Gastrocnemius medialis (tissue), 4 donors: ENCODE data around the gene MNX1. TPM values are rescaled to one million over a fixed set of nuclear protein-coding genes. Genes with fewer than 3 reads are reported as not detected.

ENCODE experiments used
- ATAC-seq, 2 donors: fragments of 150-250 bp; one replicate each; pipeline ENCODE4 v1.9.1; 2016
- DNase-seq, 2 donors: peaks; one replicate each; pipeline ENCODE4 v3.0.0-alpha.2; 2019
- H3K27ac ChIP-seq, 4 donors: fragments of 200-600 bp; sonication (generic); 1 replicate in 1 of 4; 2 replicates in 3 of 4; pipeline ENCODE4 v1.5.1; 2016 to 2018; ENCODE audit warnings: mild to moderate bottlenecking in 2 of 4, moderate library complexity in 1 of 4
- H3K27me3 ChIP-seq, 3 donors: fragments of 200-600 bp; sonication (generic) in 2 of 3; 1 replicate in 1 of 3; 2 replicates in 2 of 3; pipeline versions ENCODE4 v1.5.1 to v1.6.0; 2016 to 2019; ENCODE audit warnings: mild to moderate bottlenecking in 1 of 3, moderate library complexity in 1 of 3
- H3K36me3 ChIP-seq, 2 donors: fragments of 200-600 bp; sonication (generic) in 1 of 2; one replicate each; pipeline ENCODE4 v1.5.1; 2017 to 2018
- H3K4me1 ChIP-seq, 2 donors: fragments of 200-600 bp; sonication (generic) in 1 of 2; one replicate each; pipeline ENCODE4 v1.5.1; 2016 to 2017; ENCODE audit warnings: mild to moderate bottlenecking in 2 of 2
- H3K4me3 ChIP-seq, 4 donors: fragments of 200-600 bp; sonication (generic) in 3 of 4; 1 replicate in 1 of 4; 2 replicates in 3 of 4; pipeline ENCODE4 v1.5.1; 2016 to 2019; ENCODE audit warnings: mild to moderate bottlenecking in 2 of 4
- H3K9me3 ChIP-seq, 3 donors: fragments of 200-600 bp; sonication (generic) in 2 of 3; 1 replicate in 1 of 3; 2 replicates in 2 of 3; pipeline ENCODE4 v1.5.1; 2016 to 2019
- POLR2A ChIP-seq, 2 donors: fragments of 450-650 bp; IDR thresholded peaks; one replicate each; pipeline ENCODE4 v1.6.1; 2017; ENCODE audit warnings: antibody characterized with exemption in 2 of 2, mild to moderate bottlenecking in 2 of 2, moderate library complexity in 2 of 2
- in situ Hi-C, 4 donors: fragments of 200-750 bp; cut with MboI; loops; one replicate each; pipeline versions ENCODE4 v1.15.0 to v1.8.0; 2017; ENCODE audit warnings: low sequenced_read_pairs in 4 of 4
- intact Hi-C: fragments of 100-400 bp; cut with DNase I; formaldehyde crosslinking; loops from one replicate; pipeline ENCODE4 v1.15.1; 2023; ENCODE audit warnings: low total_unique reads
- total RNA-seq, 4 donors: library from RNA; depleted of rRNA; stranded (reverse); fragments of >200 nt; gene quantifications; one replicate each; pipeline versions ENCODE4 v1.1.0 to v1.2.3, GENCODE V29; 2016
- TF ChIP-seq, protein P1 (sequence below), 5 experiments: fragments of 450-650 bp in 3 of 5; fragments of 200-600 bp in 2 of 5; sonication (generic) in 2 of 5; IDR thresholded peaks in 4 of 5; conservative IDR thresholded peaks in 1 of 5; 1 replicate in 4 of 5; 2 replicates in 1 of 5; pipeline ENCODE4 v1.5.1; 2016 to 2019; ENCODE audit warnings: antibody characterized with exemption in 5 of 5, mild to moderate bottlenecking in 3 of 5, moderate library complexity in 3 of 5

The MNX1 gene
- total RNA-seq, 4 donors from 2014 or later, result 0.16 to 0.20 TPM; not detected in 2

DNA sequence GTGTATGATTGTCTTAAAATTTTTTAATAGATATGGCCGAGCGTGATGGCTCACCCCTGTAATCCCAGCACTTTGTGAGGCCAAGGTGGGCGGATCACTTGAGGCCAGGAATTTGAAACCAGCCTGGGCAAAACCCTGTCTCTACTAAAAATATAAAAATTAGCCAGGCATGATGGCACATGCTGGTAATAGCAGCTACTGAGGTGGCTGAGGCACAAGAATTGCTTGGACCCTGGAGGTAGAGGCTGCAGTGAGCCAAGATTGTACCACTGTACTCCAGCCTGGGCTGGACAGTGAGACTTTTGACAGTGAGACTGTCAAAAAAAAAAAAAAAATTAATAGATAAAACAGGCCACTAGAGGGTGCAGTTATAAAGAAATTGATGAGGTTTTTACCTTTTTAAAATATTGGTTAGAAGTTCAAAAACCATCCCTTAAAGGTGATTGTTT lies 40.5 kb downstream of the MNX1 start:
- Histone ChIP-seq H3K9me3 (no peaks in the 10 kb centered on the region), H3K27me3 (no peaks in the 10 kb centered on the region), H3K27ac (peak overlapping the region; percentile 3 to 76 (median 32)), H3K4me1 (peaks cover 10 to 20% of the 10 kb centered on the region in 2 donors), H3K36me3 (peaks cover 0 to 28% of the 10 kb centered on the region in 2 donors), H3K4me3 (no peak overlapping the region)
- in situ Hi-C loops, result loop anchor here (10.0 to 25.0 kb wide), 3 partner anchors 167 to 305 kb away; partner anchors contain the start of gene UBE3C (in 1 of the 4)
- intact Hi-C loops, result loop anchor here (1.0 kb wide), 1 partner anchor 303 kb away; no protein-coding TSS in a partner anchor
- ATAC-seq, result peak; percentile 30 to 66
- no peak for TF ChIP-seq POLR2A (IDR thresholded peaks at IDR 0.05)
- TF ChIP-seq, protein P1, sequence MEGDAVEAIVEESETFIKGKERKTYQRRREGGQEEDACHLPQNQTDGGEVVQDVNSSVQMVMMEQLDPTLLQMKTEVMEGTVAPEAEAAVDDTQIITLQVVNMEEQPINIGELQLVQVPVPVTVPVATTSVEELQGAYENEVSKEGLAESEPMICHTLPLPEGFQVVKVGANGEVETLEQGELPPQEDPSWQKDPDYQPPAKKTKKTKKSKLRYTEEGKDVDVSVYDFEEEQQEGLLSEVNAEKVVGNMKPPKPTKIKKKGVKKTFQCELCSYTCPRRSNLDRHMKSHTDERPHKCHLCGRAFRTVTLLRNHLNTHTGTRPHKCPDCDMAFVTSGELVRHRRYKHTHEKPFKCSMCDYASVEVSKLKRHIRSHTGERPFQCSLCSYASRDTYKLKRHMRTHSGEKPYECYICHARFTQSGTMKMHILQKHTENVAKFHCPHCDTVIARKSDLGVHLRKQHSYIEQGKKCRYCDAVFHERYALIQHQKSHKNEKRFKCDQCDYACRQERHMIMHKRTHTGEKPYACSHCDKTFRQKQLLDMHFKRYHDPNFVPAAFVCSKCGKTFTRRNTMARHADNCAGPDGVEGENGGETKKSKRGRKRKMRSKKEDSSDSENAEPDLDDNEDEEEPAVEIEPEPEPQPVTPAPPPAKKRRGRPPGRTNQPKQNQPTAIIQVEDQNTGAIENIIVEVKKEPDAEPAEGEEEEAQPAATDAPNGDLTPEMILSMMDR (IDR thresholded peaks at IDR 0.05 in 4 of 5, conservative IDR thresholded peaks at IDR 0.05 in 1 of 5), result peak in 2 of 5 experiments; percentile 32 to 53
- peak in 1 of 2 donors; percentile 34 for DNase-seq

DNA sequence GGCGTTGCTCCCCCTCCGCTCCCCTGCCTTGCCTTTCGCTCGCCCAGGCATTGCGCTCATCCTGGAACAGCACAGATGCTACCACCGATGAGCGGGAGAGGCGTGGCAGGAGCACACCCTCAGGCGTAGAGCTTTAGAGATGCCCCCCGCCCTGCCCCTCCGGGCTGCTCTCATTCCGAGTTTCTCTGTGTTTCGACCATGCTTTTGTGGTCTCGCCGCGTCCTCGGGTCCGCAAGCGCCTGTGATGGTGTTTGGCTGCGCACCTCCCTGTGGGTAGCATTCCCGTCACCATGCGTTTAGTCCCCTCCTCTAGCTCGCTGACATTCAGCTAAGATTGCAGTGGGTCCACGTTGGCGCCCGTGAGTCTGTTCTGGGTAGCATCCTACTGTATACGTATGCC lies 42.3 kb downstream of the MNX1 start:
- Histone ChIP-seq H3K27me3 (no peaks in the 10 kb centered on the region), H3K9me3 (no peaks in the 10 kb centered on the region), H3K4me1 (peaks cover 10 to 20% of the 10 kb centered on the region in 2 donors), H3K36me3 (peaks cover 0 to 45% of the 10 kb centered on the region in 2 donors), H3K27ac (no peak overlapping the region), H3K4me3 (no peak overlapping the region)
- DNase-seq (no peak), ATAC-seq (no peak)
- TF ChIP-seq, protein P1 (IDR thresholded peaks at IDR 0.05 in 4 of 5, conservative IDR thresholded peaks at IDR 0.05 in 1 of 5), result no peak
- no peak for TF ChIP-seq POLR2A (IDR thresholded peaks at IDR 0.05)
- intact Hi-C loops, result no loop called here
- in situ Hi-C loops, result loop anchor here (25.0 kb wide), 2 partner anchors 169 to 294 kb away; partner anchors contain the start of gene UBE3C (in 1 of the 4)

DNA sequence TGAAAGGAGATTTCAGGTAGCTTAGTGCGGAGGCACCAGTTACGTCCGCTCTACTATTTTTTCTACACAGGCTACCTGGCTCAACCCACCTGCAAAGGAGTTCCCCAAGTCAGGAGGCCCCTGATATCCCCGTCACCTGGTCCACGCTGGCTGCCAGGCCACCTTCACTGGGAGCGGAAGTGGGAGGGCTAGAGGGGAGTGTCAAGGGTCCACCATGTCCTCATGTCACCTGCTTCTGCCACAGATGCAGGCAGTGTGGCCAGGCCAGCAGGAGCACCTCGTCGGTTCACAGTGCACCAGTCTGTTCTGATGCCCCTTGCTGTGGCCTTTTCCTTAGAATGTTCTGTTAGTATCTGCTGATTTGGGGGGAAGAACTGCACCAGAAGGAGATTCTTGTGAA lies 44.1 kb downstream of the MNX1 start:
- in situ Hi-C loops, result loop anchor here (25.0 kb wide), 2 partner anchors 171 to 296 kb away; partner anchors contain the start of gene UBE3C (in 1 of the 4)

DNA sequence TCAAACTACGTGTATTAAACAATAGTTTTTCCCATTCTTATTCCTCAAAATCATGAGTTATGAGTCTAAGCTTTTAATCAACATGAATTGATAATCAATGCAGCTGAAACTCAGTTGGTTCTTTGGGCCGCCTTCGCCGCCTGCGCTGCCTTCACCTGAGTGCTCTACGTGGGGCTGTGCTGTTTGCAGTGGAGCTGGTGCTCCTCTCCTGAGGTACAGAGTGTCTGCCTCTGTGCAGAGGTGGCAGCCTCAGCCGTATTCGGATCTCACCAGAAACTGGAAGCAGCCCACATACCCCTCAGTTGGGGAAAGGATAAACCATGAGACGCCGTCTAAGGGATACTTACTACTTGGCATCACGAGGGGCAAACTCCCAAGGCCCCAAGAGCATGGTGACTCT lies 45.5 kb downstream of the MNX1 start:
- in situ Hi-C loops, result loop anchor here (25.0 kb wide), 2 partner anchors 172 to 297 kb away; partner anchors contain the start of gene UBE3C (in 1 of the 4)
- peaks cover 0 to 65% of the 10 kb centered on the region in 2 donors for H3K36me3 ChIP-seq
- H3K4me3 ChIP-seq, result no peak overlapping the region
- ATAC-seq (no peak), DNase-seq (no peak)
- H3K9me3 ChIP-seq, result no peaks in the 10 kb centered on the region
- no peaks in the 10 kb centered on the region for H3K27me3 ChIP-seq
- peaks cover 9 to 19% of the 10 kb centered on the region in 2 donors for H3K4me1 ChIP-seq
- no peak overlapping the region for H3K27ac ChIP-seq
- intact Hi-C loops, result no loop called here
- no peak for TF ChIP-seq POLR2A (IDR thresholded peaks at IDR 0.05)
- TF ChIP-seq, protein P1 (IDR thresholded peaks at IDR 0.05 in 4 of 5, conservative IDR thresholded peaks at IDR 0.05 in 1 of 5), result no peak

More for the DNA sequence above, 44.1 kb downstream of the MNX1 start:
- Histone ChIP-seq H3K9me3 (no peaks in the 10 kb centered on the region), H3K4me3 (no peak overlapping the region), H3K4me1 (peaks cover 10 to 20% of the 10 kb centered on the region in 2 donors), H3K27me3 (no peaks in the 10 kb centered on the region), H3K36me3 (peaks cover 0 to 51% of the 10 kb centered on the region in 2 donors), H3K27ac (no peak overlapping the region)
- ATAC-seq, result no peak
- TF ChIP-seq POLR2A (IDR thresholded peaks at IDR 0.05), result no peak
- TF ChIP-seq, protein P1 (IDR thresholded peaks at IDR 0.05 in 4 of 5, conservative IDR thresholded peaks at IDR 0.05 in 1 of 5), result no peak
- intact Hi-C loops, result no loop called here
- DNase-seq, result no peak
